HG03097 (cell line): ENCODE data around the gene DIP2C.
"Not testable (repeated sequence)": the region's sequence is repeated elsewhere in the genome, so short reads cannot be mapped to it uniquely, and the experiment has no call there.

Experiments
- ATAC-seq: cut with Tn5 transposase; IDR thresholded peaks from one replicate; pipeline ENCODE4 v1.9.1; 2021; ENCODE audit not compliant: unreplicated experiment, low FRiP score

Gene DIP2C

GRCh38 chr10:352476-353235 lies 336.8 kb downstream of the DIP2C start:
- ATAC-seq = no peak

- ATAC-seq = no peak
Observed at GRCh38 chr10:351770-352334, 337.6 kb downstream of the DIP2C start.

GRCh38 chr10:350981-351501 lies 338.4 kb downstream of the DIP2C start:
- no peak for ATAC-seq

GRCh38 chr10:349081-349480 lies 340.4 kb downstream of the DIP2C start:
- ATAC-seq = no peak

- ATAC-seq = no peak
Observed at GRCh38 chr10:348456-348855, 341.0 kb downstream of the DIP2C start.

GRCh38 chr10:347774-348173 lies 341.7 kb downstream of the DIP2C start:
- not testable (repeated sequence) for ATAC-seq

- not testable (repeated sequence) for ATAC-seq
Observed at GRCh38 chr10:347190-347589, 342.3 kb downstream of the DIP2C start.

GRCh38 chr10:344582-345200 lies 344.8 kb downstream of the DIP2C start:
- ATAC-seq = no peak

GRCh38 chr10:343231-344220 lies 345.9 kb downstream of the DIP2C start:
- no peak for ATAC-seq

GRCh38 chr10:341081-341740 lies 348.3 kb downstream of the DIP2C start:
- ATAC-seq = no peak

- ATAC-seq = no peak
Observed at GRCh38 chr10:340646-341045, 348.8 kb downstream of the DIP2C start.

GRCh38 chr10:339038-339391 lies 350.5 kb downstream of the DIP2C start:
- ATAC-seq = no peak

GRCh38 chr10:338171-339037 lies 351.1 kb downstream of the DIP2C start:
- ATAC-seq = no peak

- no peak for ATAC-seq
Observed at GRCh38 chr10:336247-336646, 353.2 kb downstream of the DIP2C start.

GRCh38 chr10:335151-335800 lies 354.2 kb downstream of the DIP2C start:
- no peak for ATAC-seq

GRCh38 chr10:331186-331585 lies 358.3 kb downstream of the DIP2C start:
- no peak for ATAC-seq

- no peak for ATAC-seq
Observed at GRCh38 chr10:329361-330099, 359.9 kb downstream of the DIP2C start.
